GM04504 (cell line): ENCODE data around the gene LPCAT4.

Source experiments
- DNase-seq: peaks from one replicate; pipeline ENCODE4 v3.0.0-alpha.2; 2012; ENCODE audit warnings: low read depth

LPCAT4 gene

GRCh38 chr15:34336991-34337556 is 29.9 kb downstream of the LPCAT4 start:
- DNase-seq: no peak

- no peak for DNase-seq
Measured at GRCh38 chr15:34336231-34336990, 30.6 kb downstream of the LPCAT4 start.

- DNase-seq: no peak
Measured at GRCh38 chr15:34335176-34336032, 31.6 kb downstream of the LPCAT4 start.

- DNase-seq: no peak
Measured at GRCh38 chr15:34334672-34335071, 32.3 kb downstream of the LPCAT4 start.

- no peak for DNase-seq
Measured at GRCh38 chr15:34332553-34333120, 34.4 kb downstream of the LPCAT4 start.

GRCh38 chr15:34331809-34332208 is 35.2 kb downstream of the LPCAT4 start:
- no peak for DNase-seq

- no peak for DNase-seq
Measured at GRCh38 chr15:34330279-34330678, 36.7 kb downstream of the LPCAT4 start.

- DNase-seq: no peak
Measured at GRCh38 chr15:34329006-34329405, 38.0 kb downstream of the LPCAT4 start.

GRCh38 chr15:34327906-34328305 is 39.1 kb downstream of the LPCAT4 start:
- no peak for DNase-seq

- DNase-seq: no peak
Measured at GRCh38 chr15:34325368-34325767, 41.6 kb downstream of the LPCAT4 start.

GRCh38 chr15:34324933-34325332 is 42.1 kb downstream of the LPCAT4 start:
- DNase-seq: no peak

- no peak for DNase-seq
Measured at GRCh38 chr15:34323217-34323616, 43.8 kb downstream of the LPCAT4 start.

GRCh38 chr15:34318277-34319079 is 48.5 kb downstream of the LPCAT4 start:
- no peak for DNase-seq

GRCh38 chr15:34314491-34315490 is 52.2 kb downstream of the LPCAT4 start:
- no peak for DNase-seq

- no peak for DNase-seq
Measured at GRCh38 chr15:34311563-34311962, 55.4 kb downstream of the LPCAT4 start.
